ENCODE measurements around the gene CIB4.

DNA sequence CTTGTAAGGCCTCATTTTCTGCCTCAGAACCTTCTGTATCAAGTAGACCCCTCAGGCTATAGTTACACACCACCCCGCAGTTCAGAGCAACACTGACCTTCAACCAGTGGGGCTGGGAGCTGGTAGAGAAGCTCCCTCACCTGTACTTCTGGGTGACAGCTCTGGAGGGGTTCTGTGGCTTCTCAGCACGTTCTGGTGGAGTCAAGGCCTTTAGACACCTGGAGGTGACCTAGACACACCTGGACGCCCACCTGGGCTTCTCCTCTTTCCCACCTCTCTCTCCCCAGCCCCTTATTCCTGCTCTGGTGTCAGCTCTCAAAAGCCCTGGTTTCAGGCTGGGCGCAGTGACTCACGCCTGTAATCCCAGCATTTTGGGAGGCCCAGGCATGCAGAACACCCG is 7.3 kb upstream of the CIB4 start:
- TF ChIP-seq, protein P1, sequence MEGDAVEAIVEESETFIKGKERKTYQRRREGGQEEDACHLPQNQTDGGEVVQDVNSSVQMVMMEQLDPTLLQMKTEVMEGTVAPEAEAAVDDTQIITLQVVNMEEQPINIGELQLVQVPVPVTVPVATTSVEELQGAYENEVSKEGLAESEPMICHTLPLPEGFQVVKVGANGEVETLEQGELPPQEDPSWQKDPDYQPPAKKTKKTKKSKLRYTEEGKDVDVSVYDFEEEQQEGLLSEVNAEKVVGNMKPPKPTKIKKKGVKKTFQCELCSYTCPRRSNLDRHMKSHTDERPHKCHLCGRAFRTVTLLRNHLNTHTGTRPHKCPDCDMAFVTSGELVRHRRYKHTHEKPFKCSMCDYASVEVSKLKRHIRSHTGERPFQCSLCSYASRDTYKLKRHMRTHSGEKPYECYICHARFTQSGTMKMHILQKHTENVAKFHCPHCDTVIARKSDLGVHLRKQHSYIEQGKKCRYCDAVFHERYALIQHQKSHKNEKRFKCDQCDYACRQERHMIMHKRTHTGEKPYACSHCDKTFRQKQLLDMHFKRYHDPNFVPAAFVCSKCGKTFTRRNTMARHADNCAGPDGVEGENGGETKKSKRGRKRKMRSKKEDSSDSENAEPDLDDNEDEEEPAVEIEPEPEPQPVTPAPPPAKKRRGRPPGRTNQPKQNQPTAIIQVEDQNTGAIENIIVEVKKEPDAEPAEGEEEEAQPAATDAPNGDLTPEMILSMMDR (IDR thresholded peaks at IDR 0.05), result no peak
- TF ChIP-seq EZH2 (IDR thresholded peaks at IDR 0.05; ENCODE audit: borderline replicate concordance, insufficient read depth, low read depth, low read length, poor library complexity, severe bottlenecking), result no peak

Measured in B cell (primary cell).